ENCODE measurements around the gene ADRA1B.
"Not testable (repeated sequence)": the region's sequence is repeated elsewhere in the genome, so short reads cannot be mapped to it uniquely, and the experiment has no call there.

Gene ADRA1B

DNA sequence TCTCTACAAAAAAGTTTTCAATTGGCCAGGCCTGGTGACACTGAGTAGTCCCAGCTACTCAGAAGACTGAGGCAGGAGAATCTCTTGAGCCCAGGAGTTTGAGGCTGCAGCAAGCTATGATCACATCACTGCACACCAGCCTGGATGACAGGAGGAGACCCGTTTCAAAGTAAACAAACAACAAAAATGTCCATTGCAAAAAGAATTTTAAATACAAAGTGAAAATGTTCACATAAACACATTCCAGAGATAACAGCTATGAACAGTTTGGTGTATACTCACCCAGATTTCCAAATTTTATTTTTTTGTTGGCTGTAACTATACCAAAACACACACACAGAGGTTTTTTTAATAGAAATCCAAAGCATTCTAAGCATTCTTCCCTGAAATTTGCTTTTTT is 39.8 kb downstream of the ADRA1B start:
- ChIA-PET CTCF (no interaction called here), POLR2A (ENCODE audit: low non-redundant PET) (interaction anchor here (0.6 kb wide), 1 partner anchor 809 kb away, joined by 3 read pairs; no protein-coding TSS in a partner anchor)
- no peak overlapping the region for H3K27ac ChIP-seq
- TF ChIP-seq CTCF (conservative IDR thresholded peaks at IDR 0.05; ENCODE audit: low read depth), result no peak
- no peak for DNase-seq (ENCODE audit: low spot score)

- CTCF ChIA-PET, result no interaction called here
Measured at GRCh38 chr5:159961176-159962160, 45.2 kb downstream of the ADRA1B start.

DNA sequence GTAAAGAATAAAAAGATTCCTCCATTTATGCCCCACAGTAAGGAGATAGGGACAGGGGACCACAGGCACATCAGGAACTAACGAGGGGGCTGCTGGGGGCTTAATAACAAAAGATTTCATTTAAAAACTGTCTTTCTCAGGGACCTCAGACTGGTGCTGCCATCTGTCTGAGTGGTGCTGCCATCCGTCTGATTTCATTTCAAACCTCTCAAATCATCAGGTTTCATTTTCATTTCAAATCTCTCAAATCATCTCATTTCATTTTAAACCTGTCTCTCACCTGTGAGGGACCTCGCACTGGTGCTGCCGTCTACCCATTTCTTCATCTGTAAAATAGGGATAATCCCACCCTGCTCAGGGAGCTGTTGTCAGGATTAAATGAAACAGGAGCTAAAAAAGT is 45.9 kb downstream of the ADRA1B start:
- POLR2A ChIA-PET (ENCODE audit: low non-redundant PET), result no interaction called here
- CTCF ChIA-PET, result interaction anchor here (0.6 to 0.7 kb wide), 3 partner anchors 41 to 463 kb away, joined by 3 to 8 read pairs (median 4); no protein-coding TSS in a partner anchor
- DNase-seq (ENCODE audit: low spot score), result no peak
- TF ChIP-seq CTCF (conservative IDR thresholded peaks at IDR 0.05; ENCODE audit: low read depth), result no peak
- H3K27ac ChIP-seq, result no peak overlapping the region

More at GRCh38 chr5:159961176-159962160, 45.2 kb downstream of the ADRA1B start:
- no peak for DNase-seq (ENCODE audit: low spot score)
- no peak overlapping the region for H3K27ac ChIP-seq
- POLR2A ChIA-PET (ENCODE audit: low non-redundant PET), result no interaction called here
- TF ChIP-seq CTCF (conservative IDR thresholded peaks at IDR 0.05; ENCODE audit: low read depth), result no peak

- no peak overlapping the region for H3K27ac ChIP-seq
- CTCF ChIA-PET, result interaction anchor here (1.0 kb wide), 1 partner anchor 49 kb away, joined by 3 read pairs; no protein-coding TSS in a partner anchor
- DNase-seq (ENCODE audit: low spot score), result no peak
- TF ChIP-seq CTCF (conservative IDR thresholded peaks at IDR 0.05; ENCODE audit: low read depth), result no peak
- POLR2A ChIA-PET (ENCODE audit: low non-redundant PET), result no interaction called here
Measured at GRCh38 chr5:159963935-159964334, 47.7 kb downstream of the ADRA1B start.

DNA sequence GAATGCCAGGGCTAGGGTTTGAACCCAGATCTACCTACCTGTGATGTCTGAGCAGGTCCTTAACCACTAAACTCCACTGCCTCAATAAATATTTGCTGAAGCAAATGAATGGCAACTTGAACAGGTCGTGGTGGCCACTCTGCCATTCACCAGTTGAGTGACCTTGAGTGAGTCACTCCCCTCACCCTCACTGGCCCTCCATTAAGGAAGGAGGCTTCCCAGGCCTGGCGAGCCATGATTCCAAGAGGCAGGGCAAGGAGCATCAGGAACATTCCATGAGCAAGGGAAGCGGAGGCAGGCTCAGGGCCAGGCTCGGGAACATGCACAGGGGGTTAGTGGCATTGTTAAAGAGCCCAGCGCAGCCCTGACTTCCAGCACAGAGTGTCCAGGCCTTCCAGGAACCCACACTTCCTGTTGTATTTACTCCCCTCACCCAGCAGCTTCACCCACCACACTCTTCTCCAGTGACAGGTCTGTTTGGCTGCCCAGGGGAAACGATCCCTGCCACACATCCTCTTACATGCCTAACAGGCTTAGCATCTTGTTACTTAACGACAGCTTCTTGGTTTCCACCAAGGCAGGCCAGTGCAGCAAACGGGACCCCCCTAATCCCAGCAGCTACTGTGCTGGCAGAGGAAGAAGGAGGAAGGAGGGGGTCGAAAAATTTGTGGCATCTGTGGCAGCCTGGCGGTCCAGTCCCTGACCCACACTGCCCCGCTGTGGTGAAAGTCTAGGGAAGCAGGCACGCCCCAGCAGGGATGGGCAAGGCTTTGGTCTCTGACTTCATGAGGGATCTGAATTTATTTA is 49.0 kb downstream of the ADRA1B start:
- peak; percentile 75 for DNase-seq (ENCODE audit: low spot score)
- H3K27ac ChIP-seq, result no peak overlapping the region
- TF ChIP-seq CTCF (conservative IDR thresholded peaks at IDR 0.05; ENCODE audit: low read depth), result peak; percentile 63
- ChIA-PET CTCF (interaction anchor here (0.6 to 1.2 kb wide), 6 partner anchors 13 to 1470 kb away, joined by 3 to 11 read pairs (median 3); no protein-coding TSS in a partner anchor), POLR2A (ENCODE audit: low non-redundant PET) (no interaction called here)

DNA sequence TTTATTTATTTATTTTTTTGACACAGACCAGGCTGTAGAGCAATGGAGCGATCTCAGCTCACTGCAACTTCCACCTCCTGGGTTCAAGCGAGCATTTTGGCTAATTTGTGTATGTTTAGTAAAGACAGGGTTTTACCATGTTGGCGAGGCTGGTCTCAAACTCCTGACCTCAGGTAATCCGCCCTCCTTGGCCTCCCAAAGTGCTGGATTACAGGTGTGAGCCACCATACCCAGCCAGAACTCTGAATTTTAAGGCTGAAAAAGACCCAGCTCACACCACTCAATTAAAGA is 49.5 kb downstream of the ADRA1B start:
- CTCF ChIA-PET, result interaction anchor here (0.6 to 1.2 kb wide), 3 partner anchors 14 to 534 kb away, joined by 3 to 11 read pairs (median 3); no protein-coding TSS in a partner anchor
- POLR2A ChIA-PET (ENCODE audit: low non-redundant PET); H3K27ac ChIP-seq; DNase-seq (ENCODE audit: low spot score): not testable (repeated sequence)

Measured in RWPE1 (cell line).